Measurements from ENCODE around the gene PRND. TPM values are rescaled to one million over a fixed set of nuclear protein-coding genes. Genes with fewer than 3 reads are reported as not detected.
A peak's percentile ranks its signal among the peaks of the same experiment; 100 is the strongest.

The PRND gene
- total RNA-seq, 1 experiment from 2014 or later = not detected

DNA sequence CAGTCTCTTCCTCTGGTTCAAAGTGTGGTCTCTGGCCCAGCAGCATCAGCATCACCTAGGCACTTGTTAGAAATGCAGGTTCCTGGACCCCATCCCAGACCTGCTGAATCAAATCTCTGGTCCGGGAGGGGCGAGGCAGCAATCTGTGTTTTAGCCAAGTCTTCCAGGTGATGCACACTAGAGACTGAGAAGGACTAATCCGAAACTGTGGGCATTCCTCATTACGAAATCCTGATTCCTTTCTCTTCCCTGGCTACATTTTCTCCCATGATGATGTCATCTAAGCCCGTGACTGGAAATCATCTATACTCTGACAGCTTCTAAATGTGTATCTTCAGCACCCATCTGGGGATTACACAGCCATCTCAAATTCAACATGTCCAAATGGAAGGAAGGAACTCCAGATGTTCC lies 39.7 kb upstream of the PRND start:
- ChIA-PET CTCF (no interaction called here), POLR2A (ENCODE audit: unreplicated experiment) (no interaction called here)
- no TSS peak for BruUV-seq (replicated peaks)
- Histone ChIP-seq H2AFZ (no peak overlapping the region), H3K79me2 (ENCODE audit: low read depth) (no peaks in the 10 kb centered on the region), H3K4me1 (replicated peaks; ENCODE audit: insufficient read depth) (peaks cover 19% of the 10 kb centered on the region), H3K27ac (no peak overlapping the region), H4K20me1 (ENCODE audit: insufficient read depth) (no peaks in the 10 kb centered on the region), H3K27me3 (ENCODE audit: insufficient read depth, low read depth) (no peaks in the 10 kb centered on the region), H3K4me3 (no peak overlapping the region), H3K4me2 (no peak overlapping the region), H3K36me3 (ENCODE audit: low read depth) (no peaks in the 10 kb centered on the region), H3K9me2 (ENCODE audit: insufficient read depth) (no peaks in the 10 kb centered on the region), H3F3A (ENCODE audit: insufficient read depth, low read depth) (peaks cover 16% of the 10 kb centered on the region), H3K9me3 (ENCODE audit: insufficient read depth, low read depth) (no peaks in the 10 kb centered on the region)
- TF ChIP-seq EZH2 (IDR thresholded peaks at IDR 0.05; ENCODE audit: low read depth) = no peak
- DNase-seq = no peak
- intact Hi-C loops (cut with micrococcal nuclease; ENCODE audit: unreplicated experiment) = no loop called here

- intact Hi-C loops (cut with micrococcal nuclease; ENCODE audit: unreplicated experiment) = no loop called here
- ChIA-PET CTCF (no interaction called here), POLR2A (ENCODE audit: unreplicated experiment) (no interaction called here)
- peaks cover 6% of the 10 kb centered on the region for H3K79me2 ChIP-seq (ENCODE audit: low read depth)
- H3F3A ChIP-seq (ENCODE audit: insufficient read depth, low read depth) = peaks cover 16% of the 10 kb centered on the region
- H3K4me1 ChIP-seq (replicated peaks; ENCODE audit: insufficient read depth) = peaks cover 23% of the 10 kb centered on the region
- H3K27ac ChIP-seq = no peak overlapping the region
- H2AFZ ChIP-seq = no peak overlapping the region
- no peaks in the 10 kb centered on the region for H3K27me3 ChIP-seq (ENCODE audit: insufficient read depth, low read depth)
- H4K20me1 ChIP-seq (ENCODE audit: insufficient read depth) = peaks cover 5% of the 10 kb centered on the region
- H3K4me3 ChIP-seq = no peak overlapping the region
- H3K9me2 ChIP-seq (ENCODE audit: insufficient read depth) = no peaks in the 10 kb centered on the region
- TF ChIP-seq EZH2 (IDR thresholded peaks at IDR 0.05; ENCODE audit: low read depth) = no peak
- no peak for TF ChIP-seq CTCF (conservative IDR thresholded peaks at IDR 0.05)
- no TSS peak for BruUV-seq (replicated peaks)
- H3K4me2 ChIP-seq = no peak overlapping the region
- H3K9me3 ChIP-seq (ENCODE audit: insufficient read depth, low read depth) = no peaks in the 10 kb centered on the region
- DNase-seq = no peak
- H3K36me3 ChIP-seq (ENCODE audit: low read depth) = peaks cover 4% of the 10 kb centered on the region; the same call in 1 of the 2 replicates
Measured at GRCh38 chr20:4682682-4683081, 39.0 kb upstream of the PRND start.

- no TSS peak for BruUV-seq (replicated peaks)
- ChIA-PET CTCF (no interaction called here), POLR2A (ENCODE audit: unreplicated experiment) (no interaction called here)
- no peaks in the 10 kb centered on the region for H3K9me2 ChIP-seq (ENCODE audit: insufficient read depth)
- H3K4me3 ChIP-seq = no peak overlapping the region
- H3K4me2 ChIP-seq = no peak overlapping the region
- H3K27me3 ChIP-seq (ENCODE audit: insufficient read depth, low read depth) = no peaks in the 10 kb centered on the region
- no peak overlapping the region for H3K27ac ChIP-seq
- H3K4me1 ChIP-seq (replicated peaks; ENCODE audit: insufficient read depth) = peaks cover 29% of the 10 kb centered on the region
- peaks cover 9% of the 10 kb centered on the region for H3K36me3 ChIP-seq (ENCODE audit: low read depth)
- H2AFZ ChIP-seq = no peak overlapping the region
- peaks cover 11% of the 10 kb centered on the region for H4K20me1 ChIP-seq (ENCODE audit: insufficient read depth)
- H3K9me3 ChIP-seq (ENCODE audit: insufficient read depth, low read depth) = no peaks in the 10 kb centered on the region
- peaks cover 16% of the 10 kb centered on the region for H3F3A ChIP-seq (ENCODE audit: insufficient read depth, low read depth)
- intact Hi-C loops (cut with micrococcal nuclease; ENCODE audit: unreplicated experiment) = no loop called here
- TF ChIP-seq EZH2 (IDR thresholded peaks at IDR 0.05; ENCODE audit: low read depth) (no peak), CTCF (conservative IDR thresholded peaks at IDR 0.05) (no peak)
- H3K79me2 ChIP-seq (ENCODE audit: low read depth) = peaks cover 12% of the 10 kb centered on the region
- DNase-seq = no peak
Measured at GRCh38 chr20:4683261-4683660, 38.4 kb upstream of the PRND start.

DNA sequence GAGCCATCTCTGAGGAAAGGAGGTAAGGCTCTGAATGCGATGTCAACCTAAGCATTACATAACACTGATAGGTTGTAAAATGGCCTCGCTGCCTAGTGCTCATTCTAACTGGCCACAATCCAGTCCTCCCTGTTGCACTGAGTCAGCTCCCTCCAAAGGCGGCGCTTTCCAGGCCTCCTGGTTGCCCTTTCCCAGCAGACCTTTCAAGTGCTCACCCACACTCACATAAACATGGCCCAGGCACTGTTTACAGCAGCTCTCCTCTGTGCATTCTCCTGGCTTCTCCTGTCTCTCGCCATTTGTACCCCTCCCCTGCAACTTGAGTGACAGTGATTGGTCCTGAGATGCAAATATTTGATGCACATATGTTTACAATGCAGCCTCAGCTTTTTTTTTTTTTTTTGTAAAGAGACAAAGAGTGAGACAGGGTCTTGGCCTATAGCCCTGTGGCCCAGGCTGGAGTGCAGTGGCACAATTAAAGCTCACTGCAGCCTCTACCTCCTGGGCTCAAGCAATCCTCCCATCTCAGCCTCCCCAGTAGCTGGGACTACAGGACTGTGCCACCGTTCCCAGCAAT lies 36.8 kb upstream of the PRND start:
- POLR2A ChIA-PET (ENCODE audit: unreplicated experiment) = interaction anchor here (0.5 kb wide), 1 partner anchor 1916 kb away, joined by 7 read pairs; no protein-coding TSS in a partner anchor
- TF ChIP-seq CTCF (conservative IDR thresholded peaks at IDR 0.05) = no peak
- TF ChIP-seq EZH2 (IDR thresholded peaks at IDR 0.05; ENCODE audit: low read depth) = no peak
- Histone ChIP-seq H3K9me2 (ENCODE audit: insufficient read depth) (no peaks in the 10 kb centered on the region), H3K27ac (peak overlapping the region; percentile 97), H4K20me1 (ENCODE audit: insufficient read depth) (peaks cover 26% of the 10 kb centered on the region), H3K27me3 (ENCODE audit: insufficient read depth, low read depth) (no peaks in the 10 kb centered on the region), H2AFZ (no peak overlapping the region), H3K36me3 (ENCODE audit: low read depth) (peaks cover 24% of the 10 kb centered on the region), H3K4me3 (no peak overlapping the region; the same call in 1 of the 2 replicates), H3K9me3 (ENCODE audit: insufficient read depth, low read depth) (no peaks in the 10 kb centered on the region), H3K4me2 (peak overlapping the region; percentile 70), H3F3A (ENCODE audit: insufficient read depth, low read depth) (peaks cover 16% of the 10 kb centered on the region), H3K79me2 (ENCODE audit: low read depth) (peaks cover 28% of the 10 kb centered on the region), H3K4me1 (replicated peaks; ENCODE audit: insufficient read depth) (peaks cover 45% of the 10 kb centered on the region)
- BruUV-seq (replicated peaks) = no TSS peak
- CTCF ChIA-PET = no interaction called here
- DNase-seq = no peak
- intact Hi-C loops (cut with micrococcal nuclease; ENCODE audit: unreplicated experiment) = no loop called here

All from PC-9 (cell line).